Glomerular visceral epithelial cell (primary cell): ENCODE data around the gene CD302.
"Not testable (repeated sequence)": the region's sequence is repeated elsewhere in the genome, so short reads cannot be mapped to it uniquely, and the experiment has no call there.

ENCODE experiments used
- DNase-seq: peaks from one replicate; pipeline ENCODE4 v3.0.0-alpha.2; 2016; ENCODE audit errors: extremely low spot score

The CD302 gene, protein sequence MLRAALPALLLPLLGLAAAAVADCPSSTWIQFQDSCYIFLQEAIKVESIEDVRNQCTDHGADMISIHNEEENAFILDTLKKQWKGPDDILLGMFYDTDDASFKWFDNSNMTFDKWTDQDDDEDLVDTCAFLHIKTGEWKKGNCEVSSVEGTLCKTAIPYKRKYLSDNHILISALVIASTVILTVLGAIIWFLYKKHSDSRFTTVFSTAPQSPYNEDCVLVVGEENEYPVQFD

DNA sequence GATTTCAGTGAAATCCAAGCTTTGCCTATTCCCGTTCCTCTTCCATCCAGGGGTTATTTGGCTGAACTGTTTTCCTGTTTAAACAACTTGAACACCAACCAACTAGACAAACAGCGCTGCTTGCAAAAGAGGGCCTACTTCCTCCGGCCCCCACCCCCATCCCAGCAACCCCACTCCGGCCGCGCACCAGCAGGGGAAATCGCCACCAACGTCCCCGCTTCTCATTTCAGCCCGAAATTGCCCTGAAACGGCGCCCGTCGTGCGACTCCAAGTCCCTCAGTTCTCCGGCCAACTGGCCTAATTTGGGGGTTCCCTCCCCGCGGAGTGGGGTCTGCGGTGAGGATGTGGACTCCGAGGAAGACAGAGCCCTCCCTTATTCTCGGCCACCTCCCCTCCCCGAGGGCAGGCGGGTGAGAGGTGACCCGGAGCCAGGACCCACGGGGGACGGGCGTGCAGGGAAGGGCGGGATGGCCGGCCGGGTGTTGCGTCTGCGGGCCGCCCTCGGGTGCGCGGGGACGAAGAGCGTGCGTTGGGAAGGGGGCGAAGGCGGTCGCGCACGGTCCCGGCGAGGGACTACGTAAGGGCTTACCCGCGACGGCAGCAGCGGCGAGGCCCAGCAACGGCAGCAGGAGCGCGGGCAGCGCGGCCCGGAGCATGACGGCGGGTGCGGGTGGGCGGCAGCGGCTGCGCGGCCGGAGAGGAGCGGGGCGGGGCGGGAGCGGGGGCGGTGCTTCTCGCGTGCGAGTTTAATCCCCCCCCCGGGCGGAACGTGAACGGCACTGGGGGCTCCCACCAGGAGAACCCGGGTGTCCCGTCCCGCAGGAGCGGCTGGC is at the start of gene CD302:
CD302 (minus strand) TSS at position 666 of the 833 bp plus-strand sequence; CDS start at position 656, 10 bp downstream.
- DNase-seq: peak; percentile 62

- DNase-seq: no peak
Measured at GRCh38 chr2:159846564-159846963, 48.6 kb upstream of the CD302 start.

DNA sequence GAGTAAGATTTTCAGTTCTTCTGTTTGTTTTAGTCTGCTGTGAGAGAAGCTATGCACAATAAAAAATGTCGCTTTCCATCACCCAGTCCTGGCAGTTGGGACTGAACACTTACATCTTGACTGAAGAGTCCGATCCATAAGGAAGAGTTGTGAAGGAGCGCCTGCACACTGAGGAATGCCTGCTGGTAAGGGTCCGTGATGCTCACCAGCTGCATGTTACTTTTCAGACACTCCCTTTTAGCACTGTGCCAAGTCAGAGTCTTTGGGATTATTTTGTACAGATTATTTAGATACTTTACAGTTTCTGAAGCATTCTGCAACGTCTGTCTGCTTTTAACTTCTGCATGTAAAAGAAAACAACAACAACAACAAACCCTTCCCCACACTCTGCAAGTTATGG is 42.6 kb upstream of the CD302 start:
- no peak for DNase-seq

GRCh38 chr2:159832858-159833257 is 34.9 kb upstream of the CD302 start:
- no peak for DNase-seq

- DNase-seq: no peak
Measured at GRCh38 chr2:159832026-159832425, 34.0 kb upstream of the CD302 start.

DNA sequence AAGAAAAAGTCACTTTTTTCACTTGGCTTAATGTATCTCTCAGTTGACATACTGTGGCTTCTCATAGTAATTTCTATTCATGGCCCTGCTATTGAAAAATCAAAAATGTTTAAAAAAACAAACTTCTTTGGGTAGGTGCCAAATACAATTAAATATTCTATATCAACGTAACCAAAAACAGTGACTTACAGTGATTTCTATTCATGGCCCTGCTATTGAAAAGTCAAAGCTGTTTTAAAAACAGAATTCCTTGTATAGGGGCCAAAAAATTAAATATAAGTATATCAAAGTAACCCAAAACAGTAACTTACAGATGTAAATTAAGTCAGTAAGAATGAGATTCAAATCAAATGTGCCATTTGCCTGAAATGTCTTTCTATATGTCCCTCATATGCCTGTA is 31.4 kb upstream of the CD302 start:
- DNase-seq: no peak

DNA sequence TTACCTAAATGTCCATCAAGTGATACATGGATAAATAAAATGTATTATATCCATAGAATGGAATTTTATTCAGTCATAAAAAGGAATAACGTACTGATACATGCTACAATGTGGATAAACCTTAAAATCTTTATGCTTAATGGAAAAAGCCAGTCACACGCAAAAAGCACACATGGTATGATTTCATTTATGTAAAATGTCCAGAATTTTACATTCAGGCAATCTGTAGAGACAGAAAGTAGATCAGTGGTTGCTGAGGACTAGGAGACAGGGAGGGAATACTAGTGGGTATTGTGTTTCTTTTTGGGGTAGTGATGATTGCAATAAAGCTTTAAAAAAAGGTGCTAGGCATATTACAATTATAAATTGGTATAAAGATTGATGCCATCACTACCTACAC is 30.7 kb upstream of the CD302 start:
- no peak for DNase-seq

- DNase-seq: not testable (repeated sequence)
Measured at GRCh38 chr2:159822478-159822833, 24.4 kb upstream of the CD302 start.

- not testable (repeated sequence) for DNase-seq
Measured at GRCh38 chr2:159821775-159822477, 23.9 kb upstream of the CD302 start.

- no peak for DNase-seq
Measured at GRCh38 chr2:159818940-159819339, 20.9 kb upstream of the CD302 start.

- DNase-seq: no peak
Measured at GRCh38 chr2:159817283-159817682, 19.3 kb upstream of the CD302 start.

GRCh38 chr2:159811232-159811631 is 13.2 kb upstream of the CD302 start:
- DNase-seq: no peak

GRCh38 chr2:159808032-159808425 is 10.0 kb upstream of the CD302 start:
- DNase-seq: no peak

DNA sequence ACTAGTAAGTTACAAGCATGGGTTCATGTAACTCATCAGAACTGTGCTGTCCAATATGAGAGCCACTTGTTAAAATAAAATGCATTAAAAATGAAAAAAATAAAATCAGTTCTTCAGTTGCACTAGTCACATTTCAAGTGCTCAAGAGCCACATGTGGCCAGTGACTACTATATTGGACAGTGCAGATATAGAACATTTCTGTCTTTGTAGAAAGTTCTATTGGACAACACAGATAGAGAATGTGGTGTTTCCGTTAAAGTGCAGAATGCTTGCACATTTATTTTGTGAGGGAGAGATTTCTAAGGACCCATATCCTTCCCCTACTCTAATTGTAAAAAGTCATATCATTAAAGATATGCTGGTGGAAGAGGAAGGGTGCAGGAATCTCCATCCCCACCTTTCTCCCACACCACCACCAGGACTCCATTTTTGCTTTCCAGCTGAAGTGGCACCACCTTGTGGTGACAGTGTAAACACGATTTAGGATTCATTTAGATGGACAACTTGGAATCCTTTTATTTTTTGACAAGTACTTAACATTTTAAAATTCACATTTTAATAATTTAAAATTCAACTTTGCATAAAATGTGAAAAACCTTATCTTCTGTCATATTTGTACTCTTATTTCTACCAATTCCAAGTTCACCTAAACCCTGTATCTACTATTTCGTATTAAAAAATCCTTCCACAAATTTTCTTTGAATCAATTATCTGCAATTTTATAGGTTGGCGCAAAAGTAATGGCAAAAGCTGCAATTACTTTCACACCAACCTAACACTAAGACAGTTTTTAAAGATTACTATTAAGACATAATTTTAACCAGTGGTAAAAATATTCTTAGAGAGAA is 9.4 kb upstream of the CD302 start:
- DNase-seq: peak; percentile 67

- DNase-seq: no peak
Measured at GRCh38 chr2:159804941-159805340, 6.9 kb upstream of the CD302 start.

- no peak for DNase-seq
Measured at GRCh38 chr2:159803235-159803962, 5.4 kb upstream of the CD302 start.

DNA sequence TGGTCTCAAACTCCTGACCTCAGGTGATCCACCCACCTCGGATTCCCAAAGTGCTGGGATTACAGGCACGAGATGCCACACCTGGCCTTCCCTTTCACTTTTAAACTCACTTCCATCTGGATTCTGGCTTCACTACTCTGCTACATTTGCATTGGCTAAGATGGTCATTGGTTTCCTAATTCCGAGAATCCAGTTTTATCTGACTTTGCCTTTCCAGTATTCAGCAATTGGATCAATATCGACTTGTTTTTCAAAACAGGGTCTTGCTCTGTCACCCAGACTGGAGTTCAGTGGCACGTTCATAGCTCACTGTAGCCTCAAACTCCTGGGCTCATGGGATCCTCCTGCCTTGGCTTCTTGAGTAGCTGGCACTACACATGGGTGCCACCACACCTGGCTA is 4.7 kb upstream of the CD302 start:
- DNase-seq: no peak

DNA sequence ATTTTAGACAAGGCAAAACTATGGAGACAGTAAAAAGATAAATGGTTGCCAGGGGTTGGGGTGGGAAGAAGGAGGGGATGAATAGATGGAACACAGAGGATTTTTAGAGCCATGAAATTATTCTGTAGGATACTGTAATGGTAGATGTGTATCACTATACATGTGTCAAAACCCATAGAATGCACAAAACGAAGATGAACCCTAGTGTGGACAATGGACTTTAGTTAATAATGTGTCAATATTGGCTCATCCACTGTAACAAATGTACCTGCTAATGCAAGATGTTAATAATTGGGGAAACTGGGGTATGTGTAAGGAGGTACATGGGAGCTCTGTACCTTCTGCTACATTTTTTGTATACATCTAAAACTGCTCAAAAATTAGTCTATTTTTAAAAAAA is 1.8 kb upstream of the CD302 start:
- no peak for DNase-seq

DNA sequence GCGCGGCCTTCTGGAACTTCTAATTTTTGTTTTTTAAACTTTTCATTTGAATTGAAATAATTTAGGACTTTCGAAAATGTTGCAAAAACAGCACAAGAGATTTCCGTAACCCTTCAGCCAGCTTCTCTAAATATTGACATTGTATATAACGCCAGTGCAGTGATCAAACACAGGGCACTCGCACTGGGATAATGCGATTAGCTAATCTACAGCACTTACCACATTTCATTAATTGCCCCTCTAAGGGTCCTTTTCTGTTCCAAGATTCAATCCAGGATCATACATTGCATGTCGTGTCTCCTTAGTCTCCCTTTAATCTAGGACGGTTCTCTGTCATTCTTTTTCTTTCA is 343 bp upstream of the CD302 start:
- DNase-seq: no peak

- no peak for DNase-seq
Measured at GRCh38 chr2:159797225-159797542, 824 bp downstream of the CD302 start.
